BE2C (cell line): Measurements from ENCODE around the gene FAM107A.

ENCODE experiments used
- DNase-seq: peaks from one replicate; pipeline ENCODE4 v3.0.0-alpha.2; 2020
- H3K27me3 ChIP-seq: fragments of 250-450 bp; sonication (Bioruptor Pico); 2 replicates; pipeline ENCODE4 v1.5.1; 2020; ENCODE audit warnings: mild to moderate bottlenecking
- H3K36me3 ChIP-seq: fragments of 250-450 bp; sonication (Bioruptor Pico); 2 replicates; pipeline ENCODE4 v1.5.1; 2020; ENCODE audit warnings: mild to moderate bottlenecking
- H3K4me1 ChIP-seq: fragments of 250-450 bp; sonication (Bioruptor Pico); 2 replicates; pipeline ENCODE4 v1.5.1; 2020
- H3K4me3 ChIP-seq: 2 replicates; pipeline ENCODE4 v1.5.1; 2011; ENCODE audit warnings: low read depth, low read length
- H3K9me3 ChIP-seq: fragments of 250-450 bp; sonication (Bioruptor Pico); 2 replicates; pipeline ENCODE4 v1.5.1; 2020
- CTCF ChIP-seq: IDR thresholded peaks from 2 replicates; pipeline ENCODE4 v1.5.1; 2012; ENCODE audit warnings: mild to moderate bottlenecking, low read depth, low read length

The FAM107A gene

GRCh38 chr3:58526515-58526957, 50.7 kb downstream of the FAM107A start:
- H3K4me1 ChIP-seq: no peaks in the 10 kb centered on the region
- no peaks in the 10 kb centered on the region for H3K9me3 ChIP-seq
- TF ChIP-seq CTCF: no peak
- no peaks in the 10 kb centered on the region for H3K27me3 ChIP-seq
- no peaks in the 10 kb centered on the region for H3K36me3 ChIP-seq
- no peak overlapping the region for H3K4me3 ChIP-seq
- DNase-seq: no peak

DNA sequence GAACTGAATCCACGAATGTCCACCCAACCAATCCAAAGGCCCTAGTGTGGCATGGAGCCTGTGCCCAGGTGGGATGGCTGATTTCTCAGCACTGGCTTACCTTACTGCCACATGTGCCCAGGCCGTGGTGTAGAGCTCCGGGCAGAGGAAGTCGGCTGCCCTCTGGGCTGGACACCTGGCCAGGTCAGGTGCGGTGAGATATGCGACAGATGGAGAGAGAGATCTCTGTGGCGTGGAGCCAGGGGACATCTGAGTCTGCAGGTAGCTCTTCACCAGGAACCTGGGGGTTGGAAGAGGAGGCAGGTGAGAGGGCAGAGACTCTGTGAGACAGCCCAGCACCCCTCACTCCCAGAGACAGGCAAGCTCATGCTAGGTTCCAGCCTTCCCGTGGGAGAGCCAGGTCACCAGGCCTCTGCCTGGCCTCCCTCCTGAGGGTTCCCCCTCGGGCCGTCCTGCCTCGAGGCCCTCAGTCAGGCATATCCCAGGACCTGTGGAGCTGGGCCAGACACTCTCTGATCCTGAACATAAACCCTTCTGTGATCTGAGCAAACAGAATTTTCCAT, 52.8 kb downstream of the FAM107A start:
- Histone ChIP-seq H3K27me3 (no peaks in the 10 kb centered on the region), H3K36me3 (no peaks in the 10 kb centered on the region), H3K4me3 (no peak overlapping the region), H3K4me1 (no peaks in the 10 kb centered on the region), H3K9me3 (no peaks in the 10 kb centered on the region)
- no peak for TF ChIP-seq CTCF
- DNase-seq: no peak

DNA sequence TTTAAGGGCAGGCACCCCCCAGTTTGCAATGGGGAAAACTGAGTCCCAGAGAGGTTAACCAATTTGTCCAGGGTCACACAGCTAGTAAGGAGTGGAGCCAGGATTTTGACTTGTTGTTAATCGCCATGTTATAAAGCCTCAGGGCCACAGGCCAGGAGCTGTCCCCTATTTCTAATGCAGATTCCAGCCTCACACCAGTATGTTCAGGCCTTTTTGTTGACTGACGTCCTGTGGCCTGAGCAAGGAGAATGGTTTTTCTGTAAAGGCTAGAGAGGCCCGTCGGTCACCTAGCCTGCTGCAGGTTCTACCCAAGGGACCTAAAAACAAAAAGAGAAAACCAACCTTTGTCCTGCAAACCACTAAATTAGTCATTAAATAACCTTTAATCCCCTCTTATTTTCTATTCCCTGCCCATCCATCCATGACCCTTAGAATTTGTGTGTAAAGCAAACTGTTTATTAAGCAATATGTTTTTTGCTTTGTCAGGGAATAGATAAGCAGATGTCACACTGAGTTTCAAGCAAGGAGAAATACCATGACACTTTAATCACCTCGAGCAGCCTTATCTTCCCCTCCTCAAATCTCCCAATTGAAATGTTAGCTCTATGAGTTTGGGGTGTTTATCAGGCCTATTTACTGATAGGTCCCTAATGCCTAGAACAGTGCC, 54.3 kb downstream of the FAM107A start:
- no peaks in the 10 kb centered on the region for H3K9me3 ChIP-seq
- no peak for TF ChIP-seq CTCF
- H3K27me3 ChIP-seq: no peaks in the 10 kb centered on the region
- H3K36me3 ChIP-seq: no peaks in the 10 kb centered on the region
- H3K4me3 ChIP-seq: no peak overlapping the region
- H3K4me1 ChIP-seq: no peaks in the 10 kb centered on the region
- no peak for DNase-seq

GRCh38 chr3:58521917-58522631, 55.1 kb downstream of the FAM107A start:
- Histone ChIP-seq H3K36me3 (no peaks in the 10 kb centered on the region), H3K9me3 (no peaks in the 10 kb centered on the region), H3K4me1 (no peaks in the 10 kb centered on the region), H3K4me3 (no peak overlapping the region), H3K27me3 (no peaks in the 10 kb centered on the region)
- TF ChIP-seq CTCF: no peak
- DNase-seq: no peak

- no peak for DNase-seq
- no peaks in the 10 kb centered on the region for H3K4me1 ChIP-seq
- H3K4me3 ChIP-seq: no peak overlapping the region
- no peaks in the 10 kb centered on the region for H3K36me3 ChIP-seq
- no peak for TF ChIP-seq CTCF
- no peaks in the 10 kb centered on the region for H3K27me3 ChIP-seq
- H3K9me3 ChIP-seq: no peaks in the 10 kb centered on the region
These were observed 55.9 kb downstream of the FAM107A start for GRCh38 chr3:58521336-58521670.
